Epithelial cell of esophagus (primary cell): Measurements from ENCODE around the gene PLA2G4C.

Experiments used
- DNase-seq: peaks from one replicate; pipeline ENCODE4 v3.0.0; 2010; ENCODE audit warnings: low read depth
- H3K4me3 ChIP-seq: 2 replicates; pipeline ENCODE4 v1.5.1; 2011; ENCODE audit warnings: mild to moderate bottlenecking, low read length, control low read depth
- CTCF ChIP-seq: IDR thresholded peaks from 2 replicates; pipeline ENCODE4 v1.5.1; 2011; ENCODE audit warnings: low read depth, mild to moderate bottlenecking, low read length, control low read depth, inconsistent platforms; ENCODE audit not compliant: insufficient read depth; ENCODE audit errors: missing control alignments

The PLA2G4C gene

DNA sequence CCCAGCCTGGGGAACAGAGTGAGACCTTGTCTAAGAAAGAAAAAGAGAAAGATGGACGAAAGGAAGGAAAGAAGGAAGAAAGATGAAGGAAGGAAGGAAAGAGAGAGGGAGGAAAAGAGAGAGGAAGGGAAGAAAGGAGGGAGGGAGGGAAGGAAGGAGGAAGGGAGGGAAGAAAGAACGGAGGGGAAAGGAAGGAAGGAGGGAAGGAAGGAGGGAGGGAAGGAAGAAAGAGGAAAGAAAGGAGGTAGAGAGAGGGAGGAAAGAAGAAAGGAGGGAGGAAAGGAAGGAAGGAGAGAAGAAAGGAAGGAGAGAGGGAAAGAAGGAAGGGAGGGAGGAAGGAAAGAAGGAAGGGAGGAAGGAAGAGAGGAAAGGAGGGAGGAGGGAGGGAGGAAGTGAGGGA lies 87.6 kb downstream of the PLA2G4C start:
- no peak overlapping the region for H3K4me3 ChIP-seq
- no peak for DNase-seq
- TF ChIP-seq CTCF = no peak

GRCh38 chr19:48020686-48021085 lies 89.9 kb downstream of the PLA2G4C start:
- TF ChIP-seq CTCF = no peak
- H3K4me3 ChIP-seq = no peak overlapping the region
- no peak for DNase-seq

- DNase-seq = no peak
- TF ChIP-seq CTCF = no peak
- no peak overlapping the region for H3K4me3 ChIP-seq
Observed at GRCh38 chr19:48010932-48011758, 99.5 kb downstream of the PLA2G4C start.

- H3K4me3 ChIP-seq = no peak overlapping the region
- no peak for DNase-seq
- TF ChIP-seq CTCF = peak; percentile 1
Observed at GRCh38 chr19:48006762-48007161, 103.9 kb downstream of the PLA2G4C start.

DNA sequence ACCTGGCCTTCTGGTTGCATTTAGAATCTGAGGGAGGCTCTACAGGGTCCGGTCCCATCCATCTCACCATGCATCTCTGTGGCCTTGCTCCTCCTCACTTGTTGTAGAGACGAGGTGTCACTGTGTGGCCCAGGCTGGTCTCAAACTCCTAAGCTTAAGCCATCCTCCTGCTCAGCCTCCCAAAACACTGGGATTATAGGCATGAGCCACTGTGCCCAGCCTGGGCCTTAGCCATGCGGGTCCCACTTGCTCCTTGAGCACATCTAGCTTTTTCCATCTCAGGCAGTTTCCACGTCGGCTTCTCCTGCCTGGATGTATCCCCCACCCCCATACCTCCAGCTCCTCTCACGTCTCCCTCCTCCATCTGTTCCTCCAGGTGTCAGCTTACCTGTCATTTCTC lies 106.4 kb downstream of the PLA2G4C start:
- no peak overlapping the region for H3K4me3 ChIP-seq
- no peak for TF ChIP-seq CTCF
- DNase-seq = no peak

- no peak for TF ChIP-seq CTCF
- no peak for DNase-seq
- no peak overlapping the region for H3K4me3 ChIP-seq
Observed at GRCh38 chr19:48000846-48001245, 109.8 kb downstream of the PLA2G4C start.

DNA sequence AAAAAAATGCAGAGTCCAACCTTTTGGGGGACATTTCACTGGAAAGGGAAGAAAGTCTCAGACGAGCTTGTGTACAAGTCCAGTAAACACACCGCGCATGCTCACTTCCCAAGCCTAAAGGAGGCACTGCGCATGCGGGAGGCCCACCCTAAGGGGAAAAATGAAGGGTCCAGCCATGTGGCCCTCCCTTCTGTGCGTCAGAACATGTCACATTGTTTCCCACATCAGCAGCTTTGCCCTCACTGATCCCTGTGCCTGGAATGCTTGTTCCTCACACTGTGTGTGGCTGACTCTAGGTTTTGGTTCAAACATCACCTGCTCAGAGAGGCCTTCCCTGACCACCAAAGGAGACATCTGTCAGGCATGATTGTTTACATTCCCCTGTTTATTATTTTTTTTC lies 111.8 kb downstream of the PLA2G4C start:
- H3K4me3 ChIP-seq = no peak overlapping the region
- DNase-seq = no peak
- no peak for TF ChIP-seq CTCF
